Brain microvascular endothelial cell (primary cell): ENCODE data around the gene EBLN1.

Experiments
- DNase-seq: peaks from one replicate; pipeline ENCODE4 v3.0.0-alpha.2; 2020
- H3K27ac ChIP-seq: fragments of 250-450 bp; sonication (Bioruptor Pico); 2 replicates; pipeline ENCODE4 v1.5.1; 2020; ENCODE audit warnings: mild to moderate bottlenecking, moderate library complexity
- H3K27me3 ChIP-seq: fragments of 250-450 bp; sonication (Bioruptor Pico); replicated peaks from 2 replicates; pipeline ENCODE4 v1.5.1; 2020; ENCODE audit warnings: mild to moderate bottlenecking
- H3K36me3 ChIP-seq: fragments of 250-450 bp; sonication (Bioruptor Pico); replicated peaks from 2 replicates; pipeline ENCODE4 v1.5.1; 2020; ENCODE audit warnings: mild to moderate bottlenecking
- H3K4me3 ChIP-seq: 2 replicates; pipeline ENCODE4 v1.5.1; 2011; ENCODE audit warnings: low read depth, mild to moderate bottlenecking, control low read depth, low read length, moderate library complexity
- in situ Hi-C: cut with HindIII; loops from 2 replicates; pipeline ENCODE4 v1.10.0; 2017; ENCODE audit warnings: low sequenced_read_pairs, low pct_ligation_motif_present
- TF ChIP-seq, protein P1 (sequence below): IDR thresholded peaks from 2 replicates; pipeline ENCODE4 v1.5.1; 2011; ENCODE audit warnings: low read depth, mild to moderate bottlenecking, moderate library complexity, low read length, control low read depth, inconsistent platforms; ENCODE audit errors: missing control alignments

Gene EBLN1

DNA sequence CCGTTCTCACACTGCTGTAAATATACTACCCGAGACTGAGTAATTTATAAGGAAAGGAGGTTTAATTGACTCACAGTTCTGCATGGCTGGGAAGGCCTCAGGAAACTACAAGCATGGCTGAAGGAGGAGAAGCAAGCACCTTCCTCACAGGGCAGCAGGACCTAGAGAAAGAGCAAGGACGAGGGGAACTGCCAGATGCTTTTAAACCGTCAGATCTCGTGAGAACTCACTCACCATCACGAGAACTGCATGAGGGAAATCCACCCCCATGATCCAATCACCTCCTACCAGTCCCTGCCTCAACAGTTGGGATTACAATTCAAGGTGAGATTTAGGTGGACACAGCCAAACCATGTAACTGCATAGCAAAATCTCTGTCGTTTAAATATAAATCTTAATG lies at the start of gene EBLN1:
Gene EBLN1 (minus strand): TSS at position 174 of the 400 bp plus-strand sequence. CDS start 8,032 bp downstream, outside the sequence.
- DNase-seq: no peak
- no peaks in the 10 kb centered on the region for H3K36me3 ChIP-seq
- TF ChIP-seq, protein P1, sequence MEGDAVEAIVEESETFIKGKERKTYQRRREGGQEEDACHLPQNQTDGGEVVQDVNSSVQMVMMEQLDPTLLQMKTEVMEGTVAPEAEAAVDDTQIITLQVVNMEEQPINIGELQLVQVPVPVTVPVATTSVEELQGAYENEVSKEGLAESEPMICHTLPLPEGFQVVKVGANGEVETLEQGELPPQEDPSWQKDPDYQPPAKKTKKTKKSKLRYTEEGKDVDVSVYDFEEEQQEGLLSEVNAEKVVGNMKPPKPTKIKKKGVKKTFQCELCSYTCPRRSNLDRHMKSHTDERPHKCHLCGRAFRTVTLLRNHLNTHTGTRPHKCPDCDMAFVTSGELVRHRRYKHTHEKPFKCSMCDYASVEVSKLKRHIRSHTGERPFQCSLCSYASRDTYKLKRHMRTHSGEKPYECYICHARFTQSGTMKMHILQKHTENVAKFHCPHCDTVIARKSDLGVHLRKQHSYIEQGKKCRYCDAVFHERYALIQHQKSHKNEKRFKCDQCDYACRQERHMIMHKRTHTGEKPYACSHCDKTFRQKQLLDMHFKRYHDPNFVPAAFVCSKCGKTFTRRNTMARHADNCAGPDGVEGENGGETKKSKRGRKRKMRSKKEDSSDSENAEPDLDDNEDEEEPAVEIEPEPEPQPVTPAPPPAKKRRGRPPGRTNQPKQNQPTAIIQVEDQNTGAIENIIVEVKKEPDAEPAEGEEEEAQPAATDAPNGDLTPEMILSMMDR: no peak
- H3K27me3 ChIP-seq: no peaks in the 10 kb centered on the region
- H3K4me3 ChIP-seq: no peak within 1 kb of the TSS
- in situ Hi-C loops: no loop called here
- H3K27ac ChIP-seq: no peak within 1 kb of the TSS

DNA sequence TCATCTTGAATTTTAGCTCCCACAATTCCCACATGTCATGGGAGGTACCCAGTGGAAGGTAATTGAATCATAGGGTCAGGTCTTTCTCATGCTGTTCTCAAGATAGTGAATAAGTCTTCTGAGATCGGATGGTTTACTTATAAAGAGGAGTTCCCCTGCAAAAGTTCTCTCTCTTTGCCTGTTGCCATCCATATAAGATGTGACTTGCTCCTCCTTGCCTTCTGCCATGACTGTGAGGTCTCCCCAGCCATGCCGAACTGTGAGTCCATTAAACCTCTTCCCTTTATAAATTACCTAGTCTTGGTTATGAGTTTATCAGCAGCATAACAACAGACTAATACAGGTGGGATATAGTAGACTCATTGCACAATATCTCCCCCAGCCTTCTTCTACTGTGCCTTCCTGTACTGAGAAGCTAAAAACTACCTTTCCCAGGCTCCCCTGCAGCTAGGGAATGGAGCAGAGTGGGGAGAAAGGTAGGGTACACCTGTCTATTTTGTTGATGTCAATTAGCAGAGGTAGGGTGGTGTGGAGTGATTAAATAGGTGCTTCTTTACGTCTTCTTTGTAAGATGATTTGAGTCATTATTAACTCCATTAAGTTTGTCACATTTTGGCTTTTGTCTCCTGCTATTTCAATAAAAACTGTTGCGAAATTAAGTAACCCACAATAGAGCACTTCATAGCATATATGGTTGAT lies 48.2 kb upstream of the EBLN1 start:
- no peak overlapping the region for H3K27ac ChIP-seq
- TF ChIP-seq, protein P1: no peak
- no peaks in the 10 kb centered on the region for H3K27me3 ChIP-seq
- no peak for DNase-seq
- no peaks in the 10 kb centered on the region for H3K36me3 ChIP-seq
- in situ Hi-C loops: no loop called here
- H3K4me3 ChIP-seq: no peak overlapping the region

DNA sequence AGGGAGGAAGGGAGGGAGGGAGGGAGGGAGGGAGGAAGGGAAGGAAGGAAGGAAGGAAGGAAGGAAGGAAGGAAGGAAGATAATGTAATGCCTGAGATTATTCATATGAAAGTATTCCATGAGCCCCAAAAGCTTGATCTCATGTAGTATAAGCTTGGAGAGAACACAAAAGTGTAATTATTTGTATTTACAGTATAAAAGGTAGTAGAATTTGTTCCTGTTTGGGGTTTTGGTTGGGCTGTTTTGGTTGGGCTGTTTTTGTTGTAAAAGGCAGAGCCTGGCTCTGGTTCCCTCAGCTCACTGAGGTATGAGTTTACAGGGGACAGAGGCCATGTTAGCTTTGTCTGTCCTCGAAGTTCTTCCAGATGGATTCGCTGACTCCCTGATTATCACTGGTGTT lies 45.3 kb upstream of the EBLN1 start:
- TF ChIP-seq, protein P1: no peak
- no peak overlapping the region for H3K27ac ChIP-seq

DNA sequence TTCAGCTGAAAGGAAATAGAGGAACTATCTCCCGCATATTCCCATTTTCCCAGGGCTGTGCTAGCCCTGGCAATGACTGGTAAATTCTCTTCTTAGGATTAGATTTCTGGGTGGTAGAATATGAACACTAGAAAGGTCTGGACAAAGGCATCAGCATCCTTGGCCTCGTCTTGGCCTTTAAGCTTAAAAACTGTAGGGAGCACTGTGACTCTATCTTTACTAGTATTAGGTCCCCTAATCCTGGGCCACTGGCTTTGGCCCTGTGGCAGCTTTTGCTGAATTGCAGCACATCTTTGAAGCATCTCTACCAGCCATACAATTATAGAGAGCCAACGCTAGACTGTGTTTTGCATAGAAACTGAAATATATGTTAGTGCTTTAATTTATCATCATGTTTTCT lies 41.5 kb upstream of the EBLN1 start:
- in situ Hi-C loops: no loop called here

More for the DNA sequence above, 45.3 kb upstream of the EBLN1 start:
- Histone ChIP-seq H3K4me3 (no peak overlapping the region), H3K27me3 (no peaks in the 10 kb centered on the region), H3K36me3 (no peaks in the 10 kb centered on the region)
- in situ Hi-C loops: no loop called here
- no peak for DNase-seq

DNA sequence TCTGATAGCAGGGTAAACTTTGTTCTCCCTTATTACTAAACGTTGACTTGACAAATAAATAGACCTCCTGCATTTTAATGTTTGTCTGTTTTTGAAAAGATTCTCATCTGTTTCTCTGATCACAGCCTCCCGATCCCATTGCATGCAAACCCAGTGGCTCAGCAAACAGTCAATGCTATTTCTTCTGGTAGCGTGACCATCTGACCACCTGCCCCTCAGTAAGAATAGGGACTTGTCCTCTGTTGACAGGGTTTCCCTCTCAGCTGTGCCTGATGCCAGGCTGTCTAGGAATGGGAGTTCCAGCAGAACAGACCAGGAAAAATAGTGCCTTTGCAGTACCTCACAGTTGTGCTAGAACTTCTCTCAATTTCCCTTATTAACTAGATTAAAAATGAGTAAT lies 40.7 kb upstream of the EBLN1 start:
- Histone ChIP-seq H3K27ac (no peak overlapping the region), H3K36me3 (no peaks in the 10 kb centered on the region), H3K4me3 (no peak overlapping the region), H3K27me3 (peaks cover 4% of the 10 kb centered on the region)
- no peak for DNase-seq
- in situ Hi-C loops: no loop called here
- TF ChIP-seq, protein P1: no peak

More for the DNA sequence above, 41.5 kb upstream of the EBLN1 start:
- no peak overlapping the region for H3K4me3 ChIP-seq
- peaks cover 4% of the 10 kb centered on the region for H3K27me3 ChIP-seq
- DNase-seq: no peak
- H3K27ac ChIP-seq: no peak overlapping the region
- TF ChIP-seq, protein P1: peak; percentile 19
- no peaks in the 10 kb centered on the region for H3K36me3 ChIP-seq

DNA sequence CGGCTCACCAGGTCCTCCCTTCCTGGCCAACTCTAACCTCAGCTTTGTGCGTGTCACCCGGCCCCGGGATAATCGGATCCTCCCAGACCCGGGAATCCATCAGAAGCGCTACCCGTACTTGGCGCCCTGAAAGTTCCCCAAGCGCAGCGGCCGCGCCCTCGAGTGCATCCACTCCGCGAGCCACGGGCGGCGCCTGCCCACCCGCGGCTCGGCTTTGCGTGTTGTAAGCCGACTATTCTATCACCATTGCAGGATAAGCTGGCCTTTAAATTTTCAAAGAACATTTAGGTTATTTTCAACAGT lies 35.7 kb upstream of the EBLN1 start:
- in situ Hi-C loops: no loop called here
- no peak overlapping the region for H3K27ac ChIP-seq
- H3K4me3 ChIP-seq: peak overlapping the region; percentile 64
- peaks cover 4% of the 10 kb centered on the region for H3K27me3 ChIP-seq
- no peaks in the 10 kb centered on the region for H3K36me3 ChIP-seq
- DNase-seq: no peak
- TF ChIP-seq, protein P1: no peak
